K562 (cell line): ENCODE results near the gene CYB5R3. TPM values are rescaled to one million over a fixed set of nuclear protein-coding genes. Genes with fewer than 3 reads are reported as not detected.
A peak's percentile ranks its signal among the peaks of the same experiment; 100 is the strongest.

ENCODE experiments used
- DNMT1 ChIP-seq: fragments of 450-650 bp; IDR thresholded peaks from 2 replicates; pipeline ENCODE4 v1.6.1; 2016; ENCODE audit warnings: antibody characterized with exemption, mild to moderate bottlenecking
- DPF2 ChIP-seq: fragments of 450-650 bp; IDR thresholded peaks from 2 replicates; pipeline ENCODE4 v1.6.1; 2016
- FIP1L1 ChIP-seq: fragments of 200-400 bp; formaldehyde crosslinking; IDR thresholded peaks from 2 replicates; pipeline ENCODE4 v1.6.1; 2018; ENCODE audit warnings: mild to moderate bottlenecking, low read depth, low read length; ENCODE audit not compliant: poor library complexity, severe bottlenecking
- FUS ChIP-seq: fragments of 200-400 bp; formaldehyde crosslinking; optimal IDR thresholded peaks from 2 replicates; pipeline ENCODE3; 2017; ENCODE audit warnings: low read depth, low read length
- NCOA1 ChIP-seq: fragments of 450-650 bp; IDR thresholded peaks from 2 replicates; pipeline ENCODE4 v1.6.1; 2016; ENCODE audit warnings: low read depth
- PATZ1 ChIP-seq: fragments of 250-450 bp; sonication (Bioruptor Pico); IDR thresholded peaks from 2 replicates; pipeline ENCODE4 v1.5.0; 2020; ENCODE audit warnings: mild to moderate bottlenecking, borderline replicate concordance
- POLR2A ChIP-seq: fragments of 450-650 bp; conservative IDR thresholded peaks from 2 replicates; pipeline ENCODE4 v1.6.1; 2016
- RCOR1 ChIP-seq, 2 experiments: IDR thresholded peaks; 2 replicates each; pipeline ENCODE4 v1.6.1; 2012; ENCODE audit warnings: low read depth in 2 of 2, low read length in 2 of 2, borderline replicate concordance in 1 of 2, improper control_type of control experiment in 1 of 2
- SMAD3 ChIP-seq: fragments of 450-650 bp; formaldehyde crosslinking; conservative IDR thresholded peaks from 2 replicates; pipeline ENCODE4 v1.4.0; 2020; ENCODE audit warnings: mild to moderate bottlenecking
- VEZF1 ChIP-seq: fragments of 200-800 bp; sonication (Bioruptor generic); IDR thresholded peaks from 2 replicates; pipeline ENCODE4 v1.6.1; 2017; ENCODE audit warnings: missing genetic modification characterization, missing compliant biosample characterization
- ZBTB7A ChIP-seq: IDR thresholded peaks from 2 replicates; pipeline ENCODE4 v1.6.1; 2011; ENCODE audit warnings: low read depth, mild to moderate bottlenecking, low read length, moderate library complexity, borderline replicate concordance; ENCODE audit not compliant: control insufficient read depth
- polyA plus RNA-seq, 8 experiments: library from polyadenylated mRNA; depleted of rRNA in 4 of 8; stranded (reverse) in 5 of 8; unstranded in 3 of 8; fragments of >200 nt; fragmentation: Nextera tagmentation in 2 of 8; fragmentation: Illumina TruSeq in 1 of 8; extraction: Ambion mirVana in 2 of 8; extraction: Trizol in 1 of 8; gene quantifications; 2 replicates each; pipeline versions ENCODE4 v1.2.1 to v1.2.3, GENCODE V29; 2011 to 2014; ENCODE audit warnings: inconsistent platforms in 1 of 8, missing spikeins in 1 of 8
- total RNA-seq, 7 experiments: library from RNA; depleted of rRNA in 6 of 7; stranded (reverse); fragments of >200 nt in 6 of 7; fragmentation: Illumina TruSeq in 2 of 7; extraction: Trizol in 2 of 7; gene quantifications; 2 replicates each; pipeline versions ENCODE4 v1.2.1 to v1.2.3, GENCODE V29; 2011 to 2021; ENCODE audit warnings: low replicate concordance in 1 of 7

CYB5R3 gene
- total and polyA plus RNA-seq, 9 of the 15 experiments (the other 6 are each of a cell fraction or from before 2014, with no cell fraction given): 1.4 to 66.8 (median 23.4) TPM

GRCh38 chr22:42649246-42650099 is at the start of gene CYB5R3 (continued):
- TF ChIP-seq PATZ1 (CRISPR knock-in tag) (no peak), NCOA1 (no peak), FIP1L1 (peak; percentile 10), DPF2 (no peak), RCOR1 (IDR thresholded peaks at IDR 0.05; ENCODE audit: borderline replicate concordance in 1 of 2, low read depth in 2 of 2, low read length in 2 of 2) (peak; percentile 21 to 38; a peak in 1 of 4 replicates), DNMT1 (no peak), SMAD3 (CRISPR knock-in tag) (no peak), VEZF1 (CRISPR knock-in tag) (peak; percentile 89), ZBTB7A (peak; percentile 25; the same call in 1 of the 2 replicates), FUS (no peak), POLR2A (peak; percentile 31; the same call in 1 of the 2 replicates)
